GM18498 (cell line): ENCODE results near the gene ADAMTS9.
"Not testable (repeated sequence)": the region's sequence is repeated elsewhere in the genome, so short reads cannot be mapped to it uniquely, and the experiment has no call there.

Source experiments
- ATAC-seq: cut with Tn5 transposase; IDR thresholded peaks from one replicate; pipeline ENCODE4 v1.9.1; 2021; ENCODE audit warnings: mild to moderate bottlenecking, moderate library complexity; ENCODE audit not compliant: unreplicated experiment

Gene ADAMTS9

DNA sequence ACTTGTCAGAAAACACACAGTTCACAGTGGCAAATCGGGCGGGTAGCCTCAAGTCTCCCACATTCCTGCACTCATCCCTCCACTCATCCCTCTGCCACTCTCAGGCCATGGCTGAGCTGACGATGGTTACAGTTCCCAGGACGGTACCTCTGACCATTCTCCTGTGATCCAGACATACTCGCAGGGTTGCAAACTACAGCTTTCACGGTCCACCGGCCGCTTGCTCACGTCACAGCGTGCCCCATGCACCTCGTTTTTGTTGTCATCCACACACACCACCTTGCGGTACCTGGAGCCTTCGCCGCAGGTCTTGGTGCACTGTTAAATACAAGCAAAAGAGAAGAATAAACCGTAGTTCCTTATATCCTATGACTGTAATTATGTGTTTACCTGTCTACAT, 137.1 kb downstream of the ADAMTS9 start:
- no peak for ATAC-seq

DNA sequence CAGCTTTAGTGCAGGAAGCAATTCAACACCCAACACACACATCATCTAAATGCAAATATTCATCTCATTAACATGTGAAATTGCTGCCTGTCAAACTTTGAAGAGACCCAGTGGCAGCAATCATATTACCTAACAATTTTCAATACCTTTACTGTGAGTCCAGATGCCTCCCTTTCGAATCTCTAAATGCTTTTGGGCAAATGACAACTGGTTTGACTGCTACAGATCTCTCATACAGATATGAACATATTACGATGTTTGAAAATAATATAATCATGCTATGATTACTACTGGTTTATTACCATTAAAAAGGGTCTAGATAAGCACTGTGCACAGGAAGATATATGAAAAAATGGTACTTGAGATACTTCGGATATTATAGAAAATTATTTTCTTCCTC, 137.9 kb downstream of the ADAMTS9 start:
- ATAC-seq, result no peak

DNA sequence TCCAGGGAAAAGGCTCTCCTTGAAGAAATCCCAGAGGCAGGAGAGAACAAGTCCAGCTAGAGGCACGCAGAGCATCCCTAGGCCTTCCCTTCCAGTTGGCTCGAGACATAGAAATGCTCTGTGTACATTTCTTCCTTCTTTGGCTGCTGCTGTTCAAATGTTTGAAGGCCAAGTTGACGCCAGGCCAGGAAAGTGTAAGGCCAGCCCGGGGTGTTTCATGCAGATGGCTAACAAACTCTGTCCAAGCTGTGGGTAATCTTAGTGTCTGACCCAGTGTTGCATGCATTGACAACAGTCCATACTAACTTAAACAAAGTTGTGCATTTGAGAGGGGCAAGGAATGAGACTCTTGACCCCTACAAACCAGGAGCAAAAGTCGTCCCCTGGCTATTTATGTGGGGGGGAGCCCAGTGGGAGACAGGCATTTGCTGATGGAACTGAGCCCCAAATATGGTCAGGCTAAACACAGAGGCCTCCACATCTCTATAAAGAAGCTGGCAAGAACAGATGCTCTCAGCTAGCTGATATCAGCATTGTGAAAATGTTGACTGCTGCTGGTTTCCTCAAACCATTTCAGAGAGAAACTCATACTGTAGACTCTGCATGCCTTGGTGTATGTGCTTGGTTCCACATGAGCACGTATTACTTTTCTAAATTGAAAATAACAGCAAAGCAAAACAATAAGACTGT, 139.5 kb downstream of the ADAMTS9 start:
- no peak for ATAC-seq

DNA sequence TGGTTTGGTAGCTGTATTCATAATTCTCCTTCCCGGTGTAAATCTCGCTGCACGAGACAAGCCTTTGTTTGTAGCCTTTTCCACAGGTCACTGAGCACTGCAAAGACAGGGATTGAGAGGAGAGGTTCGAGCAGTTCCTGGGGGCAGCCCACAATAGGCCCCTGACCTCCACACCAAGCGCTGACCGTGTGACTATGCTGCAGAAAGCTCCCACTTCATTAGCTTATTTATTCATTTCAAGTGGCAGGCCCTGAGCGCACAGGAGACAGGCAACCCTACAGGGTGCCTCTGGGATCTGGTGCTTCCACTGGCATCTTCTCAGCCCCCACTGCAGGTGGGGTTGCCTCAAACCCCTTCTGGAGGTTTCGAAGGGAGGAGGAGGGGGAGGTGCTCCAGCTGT, 140.9 kb downstream of the ADAMTS9 start:
- no peak for ATAC-seq

DNA sequence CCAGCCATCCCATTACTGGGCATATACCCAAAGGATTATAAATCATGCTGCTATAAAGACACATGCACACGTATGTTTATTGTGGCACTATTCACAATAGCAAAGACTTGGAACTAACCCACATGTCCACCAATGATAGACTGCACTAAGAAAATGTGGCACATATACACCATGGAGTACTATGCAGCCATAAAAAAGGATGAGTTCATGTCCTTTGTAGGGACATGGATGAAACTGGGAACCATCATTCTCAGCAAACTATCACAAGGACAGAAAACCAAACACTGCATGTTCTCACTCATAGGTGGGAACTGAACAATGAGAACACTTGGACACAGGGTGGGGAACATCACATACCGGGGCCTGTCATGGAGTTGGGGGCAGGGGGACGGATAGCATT, 142.6 kb downstream of the ADAMTS9 start:
- not testable (repeated sequence) for ATAC-seq

DNA sequence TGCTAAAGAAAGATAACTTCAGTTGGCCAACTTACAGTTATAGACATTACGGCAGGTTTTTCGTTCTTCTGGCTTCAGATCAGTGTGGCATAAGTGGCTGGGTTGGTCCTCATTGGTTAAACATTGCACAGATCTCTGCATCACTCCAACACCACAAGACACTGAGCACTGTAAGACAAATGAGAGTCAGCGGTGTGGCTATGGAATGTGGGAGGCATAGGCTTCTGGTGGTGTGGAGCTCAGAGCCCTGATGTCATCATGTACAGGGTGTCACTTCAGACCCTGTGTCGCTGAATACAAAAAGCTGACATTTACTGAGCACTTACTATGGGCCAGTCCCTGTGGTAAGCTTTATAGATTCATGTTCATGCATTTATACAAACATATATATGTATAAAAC, 146.0 kb downstream of the ADAMTS9 start:
- ATAC-seq, result no peak

DNA sequence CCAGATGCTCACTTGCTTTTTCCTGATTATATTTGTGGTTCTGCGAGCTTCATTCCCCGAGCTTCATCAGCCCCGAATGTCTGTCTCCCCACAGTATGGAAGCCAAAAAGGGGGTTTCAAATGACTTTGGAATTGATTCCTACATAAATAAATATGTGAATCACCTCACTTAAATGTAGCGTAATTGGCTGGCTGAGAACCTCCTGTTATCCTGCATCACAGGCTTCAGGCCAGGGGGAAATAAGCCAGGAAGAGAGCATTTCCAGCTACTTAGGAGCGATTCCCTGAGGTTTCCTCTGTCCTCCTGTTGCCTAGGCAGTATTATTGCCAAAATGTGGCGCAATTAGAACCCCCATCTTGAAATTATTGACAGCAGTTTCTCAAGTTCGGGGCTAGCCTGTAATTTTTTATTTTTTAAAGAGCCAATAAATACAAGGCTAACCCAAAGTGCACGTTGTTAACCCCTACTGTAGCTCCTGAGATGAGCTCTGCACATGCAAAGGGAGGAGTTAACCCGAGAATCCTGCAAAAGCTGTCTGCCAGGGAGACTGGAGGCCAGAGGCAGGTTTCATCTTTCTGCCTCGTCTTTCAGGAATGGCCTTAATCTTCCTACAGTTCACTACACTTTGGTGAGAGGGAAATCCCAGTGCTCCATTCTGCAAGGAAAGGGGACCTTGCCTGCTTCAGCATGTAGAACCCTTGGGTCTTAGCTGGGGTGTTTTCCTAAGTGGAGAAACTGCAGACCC, 148.2 kb downstream of the ADAMTS9 start:
- ATAC-seq, result no peak

DNA sequence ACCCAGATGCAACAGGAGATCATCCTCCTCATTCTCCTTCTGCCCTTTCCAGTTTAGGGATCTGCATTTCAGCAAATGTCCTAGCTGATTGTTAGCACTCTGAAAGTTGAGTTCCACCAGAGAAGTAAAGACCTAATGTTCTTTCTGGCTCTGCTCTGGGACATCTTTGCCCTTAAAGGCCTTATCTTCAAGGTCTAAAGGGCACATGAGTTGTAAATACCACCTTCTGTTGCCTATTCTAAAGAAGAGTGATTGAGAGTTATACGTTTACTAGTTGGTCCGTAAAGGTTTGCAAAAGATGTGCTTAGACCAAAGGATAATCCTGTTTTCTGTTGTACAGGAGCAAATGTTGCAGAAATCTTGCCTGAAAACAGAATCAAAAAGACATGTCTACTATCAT, 151.6 kb downstream of the ADAMTS9 start:
- no peak for ATAC-seq

DNA sequence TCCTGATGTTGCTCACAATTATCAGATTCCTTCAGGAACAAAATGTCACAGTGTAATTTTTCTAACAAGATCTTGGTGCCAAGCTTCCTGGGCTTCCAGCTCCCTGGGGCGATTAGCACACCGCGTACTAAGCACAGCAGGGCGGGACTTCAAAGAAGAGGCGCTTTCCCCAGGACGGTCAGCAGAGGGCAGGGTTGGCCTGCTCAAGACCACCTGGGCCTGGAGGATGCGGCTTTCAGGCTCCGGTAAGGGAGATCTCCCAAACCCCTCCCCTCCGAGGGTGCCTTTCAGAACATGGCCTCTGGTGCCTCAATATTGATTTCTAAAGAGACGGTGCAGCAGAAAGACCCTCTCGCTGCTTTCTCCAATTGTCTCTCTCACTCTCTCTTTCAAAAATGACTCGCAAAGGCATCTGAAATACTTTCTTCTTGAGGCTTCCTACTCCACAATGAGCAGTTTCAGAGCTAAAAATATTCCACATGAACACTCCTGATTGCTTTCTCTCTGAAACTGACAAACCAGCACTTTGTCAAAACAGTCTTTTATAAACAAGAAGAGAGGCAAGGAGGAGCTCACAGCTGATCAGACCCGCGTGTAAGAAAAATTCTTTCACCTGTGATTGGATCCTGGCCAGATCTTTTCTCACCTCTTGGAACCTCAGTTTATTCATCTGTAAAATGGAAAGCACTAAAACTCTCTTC, 154.0 kb downstream of the ADAMTS9 start:
- ATAC-seq, result peak; percentile 99

DNA sequence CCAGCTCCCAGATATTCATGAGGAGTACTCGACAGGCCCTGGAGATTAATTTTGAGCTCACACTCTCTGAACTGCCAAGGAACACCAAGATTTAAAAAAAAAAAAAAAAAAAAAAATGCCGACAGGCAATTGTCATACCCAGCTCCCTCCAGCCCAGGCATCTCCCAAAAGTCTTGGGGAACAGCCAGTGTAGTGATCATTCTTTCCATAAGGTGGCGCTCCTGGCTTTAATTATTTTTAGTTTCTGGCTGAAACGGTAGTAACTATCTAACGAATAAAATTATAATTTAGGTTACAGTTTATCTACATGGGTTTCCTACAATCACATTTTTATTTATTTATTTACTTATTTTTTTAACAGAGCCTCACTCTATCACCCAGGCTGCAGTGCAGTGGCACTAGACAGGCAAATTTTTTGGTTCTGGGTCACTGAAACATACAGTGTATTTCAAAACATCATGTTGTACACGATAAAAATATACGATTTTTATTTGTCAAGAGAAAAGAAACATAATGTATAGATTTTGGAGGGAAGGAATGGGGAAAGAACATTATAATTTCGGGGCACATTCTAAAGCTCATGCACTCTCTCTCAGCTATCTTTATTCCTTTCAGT, 157.3 kb downstream of the ADAMTS9 start:
- no peak for ATAC-seq

DNA sequence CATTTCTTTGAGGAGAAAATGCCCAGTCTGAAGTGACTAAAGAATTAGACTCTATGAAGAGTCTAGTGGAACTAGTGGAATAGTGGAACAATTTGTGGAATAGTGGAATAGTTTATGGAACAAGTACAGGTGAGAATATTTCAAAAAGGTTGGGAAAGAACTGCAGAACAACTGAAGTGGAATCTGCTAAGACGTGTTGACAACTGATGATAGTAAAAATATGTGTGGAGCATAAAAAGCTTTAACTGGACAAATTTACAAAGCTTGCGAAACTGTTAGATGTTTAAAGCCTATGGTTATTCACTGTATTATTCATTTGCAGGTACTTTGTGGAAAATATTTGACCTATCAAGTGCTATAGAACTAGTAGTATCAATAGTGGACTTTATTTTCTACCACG, 164.5 kb downstream of the ADAMTS9 start:
- ATAC-seq, result no peak

DNA sequence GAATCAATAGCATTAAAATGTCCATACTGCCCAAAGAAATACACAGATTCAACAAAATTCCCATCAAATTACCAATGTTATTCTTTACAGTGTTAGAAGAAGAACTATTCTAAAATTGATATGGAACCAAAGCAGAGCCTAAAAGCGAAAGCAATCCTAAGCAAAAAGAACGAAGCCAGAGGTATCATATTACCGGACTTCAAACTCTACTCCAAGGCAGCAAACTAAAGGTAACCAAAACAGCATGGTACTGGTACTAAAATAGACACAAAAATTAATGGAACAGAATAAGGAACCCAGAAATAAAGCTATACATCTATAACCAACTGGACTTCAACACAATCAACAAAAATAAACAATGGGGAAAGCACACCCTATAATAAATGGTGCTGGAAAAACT, 167.5 kb downstream of the ADAMTS9 start:
- no peak for ATAC-seq

DNA sequence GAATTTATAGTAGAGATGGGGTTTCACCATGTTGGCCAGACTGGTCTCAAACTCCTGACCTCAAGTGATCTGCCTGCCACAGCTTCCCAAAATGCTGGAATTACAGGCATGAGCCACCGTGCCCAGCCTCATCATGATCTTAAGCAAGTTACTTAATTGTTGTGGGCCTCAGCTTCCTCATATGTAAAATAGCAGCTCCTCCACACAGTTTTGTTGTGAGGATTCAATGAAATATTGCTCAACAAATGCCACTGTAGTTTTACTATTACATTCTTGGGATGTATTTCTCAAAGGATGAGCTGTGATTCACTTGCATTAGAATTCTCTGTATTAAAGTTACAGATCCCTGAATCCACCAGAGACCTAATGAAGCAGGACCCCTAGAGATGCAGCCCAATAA, 168.8 kb downstream of the ADAMTS9 start:
- ATAC-seq, result no peak

DNA sequence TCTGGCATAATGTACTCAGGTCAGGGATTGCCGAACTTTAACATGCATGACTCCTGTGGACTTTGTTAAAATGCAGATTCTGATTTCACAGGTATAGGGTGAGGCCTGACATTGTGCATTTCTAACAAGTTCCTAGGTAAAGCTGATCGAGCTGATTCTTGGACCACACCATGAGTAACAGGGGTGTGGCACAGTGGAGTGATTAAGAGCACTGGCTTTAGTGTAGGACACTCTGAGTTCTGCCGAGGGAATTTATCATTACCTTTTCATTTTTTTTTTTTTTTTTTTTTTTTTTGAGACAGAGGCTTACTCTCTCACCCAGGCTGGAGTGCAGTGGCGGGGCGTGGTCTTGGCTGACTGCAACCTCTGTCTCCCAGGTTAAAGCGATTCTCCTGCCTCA, 169.3 kb downstream of the ADAMTS9 start:
- no peak for ATAC-seq

DNA sequence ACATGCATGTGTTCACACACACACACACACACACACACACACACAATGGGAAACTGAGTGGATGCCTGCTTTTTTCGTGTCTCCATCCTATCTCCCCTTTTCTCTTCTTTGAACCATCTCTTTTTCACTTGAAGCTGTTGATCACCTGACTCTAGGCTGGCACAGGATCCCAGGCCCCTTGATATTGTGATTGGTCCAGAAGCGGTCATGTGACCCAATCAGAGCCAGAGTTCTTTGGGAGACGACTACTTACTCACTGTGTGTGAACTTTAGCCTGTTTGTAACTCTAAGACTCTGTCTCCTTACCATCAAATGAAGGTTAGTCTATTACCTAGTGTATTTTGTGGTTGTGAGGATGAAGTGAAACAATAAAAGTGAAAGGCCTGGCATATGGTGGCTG, 172.9 kb downstream of the ADAMTS9 start:
- ATAC-seq, result no peak

DNA sequence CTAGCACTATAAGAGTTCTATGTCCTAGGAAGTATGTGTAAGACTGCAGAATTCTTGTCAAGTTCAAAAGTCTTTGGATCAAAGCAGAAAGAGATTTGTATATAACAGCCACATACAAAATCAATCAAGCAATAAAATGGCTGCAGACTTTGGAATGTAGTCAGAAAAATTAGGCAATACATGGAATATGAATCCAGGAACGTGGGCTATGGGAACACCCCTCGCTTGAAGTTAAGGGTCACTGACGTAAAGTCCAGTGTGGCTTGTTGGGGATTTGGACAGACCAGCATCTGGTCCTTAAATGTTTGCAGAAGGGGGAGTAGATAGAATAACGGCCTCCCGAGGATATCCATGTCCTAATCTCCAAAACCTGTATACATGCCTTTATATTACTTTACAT, 178.6 kb downstream of the ADAMTS9 start:
- ATAC-seq, result no peak

DNA sequence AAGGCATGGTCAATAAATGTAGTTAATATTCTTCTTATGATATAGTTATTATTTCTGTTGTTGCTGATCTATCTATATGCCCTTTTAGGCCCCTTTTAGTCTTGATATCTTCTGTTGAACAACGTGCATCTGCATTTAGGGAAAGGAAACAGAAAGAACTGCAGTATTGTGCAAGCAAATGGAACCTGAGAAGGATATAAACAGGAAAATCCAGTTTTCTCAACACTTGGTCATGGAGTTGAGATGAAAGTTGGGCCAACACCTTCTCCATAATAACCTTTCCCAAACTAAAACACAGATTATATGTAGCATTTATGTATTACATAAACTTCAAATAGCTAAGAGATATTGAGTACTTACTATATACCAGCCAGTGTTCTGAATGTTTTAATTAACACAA, 179.7 kb downstream of the ADAMTS9 start:
- no peak for ATAC-seq

DNA sequence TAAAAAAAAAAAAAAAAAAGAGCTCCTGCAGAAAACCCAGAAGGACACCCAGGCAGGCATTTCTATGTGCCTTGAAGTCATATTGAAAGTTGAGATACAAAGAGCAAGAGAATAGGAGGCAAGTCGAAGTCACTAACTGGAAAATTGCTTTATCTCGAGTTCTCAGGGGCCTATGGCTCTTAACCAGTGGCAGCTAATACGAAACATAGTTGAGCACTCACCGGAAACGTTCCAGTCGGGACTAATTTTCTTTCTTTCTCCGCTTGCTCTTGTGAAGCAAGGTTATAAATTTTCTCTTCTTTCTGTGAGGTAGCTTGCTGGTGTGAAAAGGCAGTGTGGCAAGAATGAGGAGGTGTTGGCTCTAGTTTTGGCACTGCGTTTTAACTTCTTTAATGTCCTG, 181.5 kb downstream of the ADAMTS9 start:
- no peak for ATAC-seq

DNA sequence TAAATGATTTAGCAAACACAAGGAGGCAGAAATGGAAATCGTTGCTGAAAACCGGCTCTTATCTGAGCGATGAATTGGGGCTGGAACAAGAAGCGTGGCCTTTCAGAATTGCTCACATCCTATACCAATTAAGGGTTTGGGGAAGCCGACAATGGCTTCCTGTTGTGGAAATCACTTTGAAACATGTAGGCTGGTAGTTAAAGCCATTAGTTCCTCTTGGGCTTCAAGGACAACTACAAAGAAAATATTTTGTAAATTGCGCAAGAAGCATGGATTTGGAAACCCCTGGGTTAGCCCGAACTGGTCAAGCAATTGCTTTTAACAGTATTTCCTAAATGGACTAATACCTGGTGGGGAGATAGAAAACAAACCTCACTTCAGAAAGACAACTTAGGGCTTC, 182.4 kb downstream of the ADAMTS9 start:
- no peak for ATAC-seq

DNA sequence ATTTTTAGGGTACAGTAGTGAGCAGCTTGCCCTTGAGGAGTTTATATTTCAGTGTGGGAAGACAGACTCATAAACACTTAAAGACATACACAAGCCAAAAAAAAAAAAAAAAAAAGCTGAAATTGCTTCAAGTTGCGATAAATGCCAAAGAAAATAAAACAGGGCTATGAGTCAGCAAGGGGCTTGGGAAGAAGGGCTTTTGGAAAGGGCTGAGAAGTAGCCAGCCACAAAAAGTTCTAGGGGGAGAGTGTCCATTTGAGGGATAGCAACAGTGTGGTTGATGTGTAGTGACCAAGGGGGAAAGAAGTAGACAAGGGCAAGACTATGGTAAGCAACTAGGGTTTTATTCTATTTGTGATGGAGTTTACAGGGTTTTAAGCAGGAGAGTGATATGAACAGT, 185.5 kb downstream of the ADAMTS9 start:
- ATAC-seq, result no peak

DNA sequence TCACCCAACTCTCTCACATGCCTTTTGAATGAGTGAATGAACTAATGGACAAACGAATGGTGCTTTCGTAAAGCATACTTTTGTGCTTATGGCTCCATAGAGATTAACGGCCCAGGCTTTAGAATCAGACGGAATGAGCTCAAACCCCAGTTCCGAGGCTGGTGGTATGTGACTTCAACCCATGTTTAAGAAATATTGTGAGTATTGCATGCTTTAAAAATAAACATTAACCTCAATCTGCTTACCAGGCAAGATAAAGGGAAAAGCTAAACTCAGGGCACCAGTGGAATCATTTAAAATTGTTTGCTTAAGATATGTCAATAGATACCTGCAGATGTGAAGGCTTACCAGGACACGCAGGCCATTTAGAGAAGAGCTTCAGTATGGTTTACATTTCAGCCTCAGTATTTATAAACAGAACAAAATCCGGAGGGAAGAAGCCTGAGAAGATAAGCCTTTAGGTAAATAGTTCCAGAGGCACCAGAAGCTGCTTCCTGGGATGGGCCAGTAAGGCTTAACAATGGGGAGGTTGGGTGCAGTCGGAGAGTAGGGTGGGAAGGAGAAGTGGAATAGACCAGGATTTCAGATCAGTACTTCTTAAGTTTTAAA, 186.4 kb downstream of the ADAMTS9 start:
- ATAC-seq, result no peak
